Mononuclear cell (primary cell): ENCODE data around the gene FAM120A. TPM values are rescaled to one million over a fixed set of nuclear protein-coding genes. Genes with fewer than 3 reads are reported as not detected.
A peak's percentile ranks its signal among the peaks of the same experiment; 100 is the strongest.

Experiments
- H3K27me3 ChIP-seq: 2 replicates; pipeline ENCODE4 v1.6.0; 2011; ENCODE audit warnings: low read length, control low read depth; ENCODE audit not compliant: insufficient read depth
- H3K4me1 ChIP-seq: 2 replicates; pipeline ENCODE4 v1.5.1; 2011; ENCODE audit warnings: mild to moderate bottlenecking, low read length, control low read depth; ENCODE audit not compliant: insufficient read depth
- H3K4me3 ChIP-seq: 2 replicates; pipeline ENCODE4 v1.5.1; 2011; ENCODE audit warnings: mild to moderate bottlenecking, low read length, moderate library complexity
- H3K9me3 ChIP-seq: 2 replicates; pipeline ENCODE4 v1.5.1; 2011; ENCODE audit warnings: low read depth, mild to moderate bottlenecking, control low read depth, low read length
- total RNA-seq: library from RNA; depleted of rRNA; stranded (reverse); fragments of >200 nt; gene quantifications from one replicate; pipeline ENCODE4 v1.2.3, GENCODE V29; 2012

FAM120A gene
- total RNA-seq, result 90.6 TPM

- Histone ChIP-seq H3K27me3 (no peaks in the 10 kb centered on the region), H3K4me1 (peaks cover 34% of the 10 kb centered on the region), H3K9me3 (no peaks in the 10 kb centered on the region), H3K4me3 (peak within 1 kb of the TSS; percentile 86)
Observed at GRCh38 chr9:93450945-93451815, at the start of gene FAM120A. Gene FAM120A, plus strand, starts transcription at chr9:93451685. Its CDS starts 231 bp downstream, at chr9:93451916.

- no peaks in the 10 kb centered on the region for H3K9me3 ChIP-seq
- H3K4me1 ChIP-seq, result no peaks in the 10 kb centered on the region
- H3K4me3 ChIP-seq, result no peak overlapping the region
- peaks cover 20% of the 10 kb centered on the region for H3K27me3 ChIP-seq
Observed at GRCh38 chr9:93406371-93406770, 45.1 kb upstream of the FAM120A start.

- Histone ChIP-seq H3K4me1 (no peaks in the 10 kb centered on the region), H3K27me3 (peaks cover 26% of the 10 kb centered on the region), H3K9me3 (peaks cover 4% of the 10 kb centered on the region), H3K4me3 (no peak overlapping the region)
Observed at GRCh38 chr9:93413530-93413929, 38.0 kb upstream of the FAM120A start.

GRCh38 chr9:93415176-93415690 lies 36.3 kb upstream of the FAM120A start:
- Histone ChIP-seq H3K4me1 (no peaks in the 10 kb centered on the region), H3K9me3 (peaks cover 11% of the 10 kb centered on the region), H3K27me3 (peaks cover 19% of the 10 kb centered on the region), H3K4me3 (no peak overlapping the region)

- no peak overlapping the region for H3K4me3 ChIP-seq
- H3K9me3 ChIP-seq, result peaks cover 11% of the 10 kb centered on the region
- peaks cover 11% of the 10 kb centered on the region for H3K27me3 ChIP-seq
- no peaks in the 10 kb centered on the region for H3K4me1 ChIP-seq
Observed at GRCh38 chr9:93416530-93417235, 34.8 kb upstream of the FAM120A start.

GRCh38 chr9:93417538-93417937 lies 33.9 kb upstream of the FAM120A start:
- Histone ChIP-seq H3K9me3 (peaks cover 11% of the 10 kb centered on the region), H3K27me3 (peaks cover 11% of the 10 kb centered on the region), H3K4me3 (no peak overlapping the region), H3K4me1 (no peaks in the 10 kb centered on the region)

- Histone ChIP-seq H3K27me3 (peaks cover 7% of the 10 kb centered on the region), H3K9me3 (peaks cover 11% of the 10 kb centered on the region), H3K4me3 (no peak overlapping the region), H3K4me1 (no peaks in the 10 kb centered on the region)
Observed at GRCh38 chr9:93419023-93419422, 32.5 kb upstream of the FAM120A start.

- Histone ChIP-seq H3K27me3 (peaks cover 3% of the 10 kb centered on the region), H3K9me3 (peaks cover 7% of the 10 kb centered on the region), H3K4me1 (no peaks in the 10 kb centered on the region), H3K4me3 (no peak overlapping the region)
Observed at GRCh38 chr9:93422977-93423616, 28.4 kb upstream of the FAM120A start.

- H3K27me3 ChIP-seq, result peaks cover 3% of the 10 kb centered on the region
- H3K4me1 ChIP-seq, result no peaks in the 10 kb centered on the region
- no peak overlapping the region for H3K4me3 ChIP-seq
- no peaks in the 10 kb centered on the region for H3K9me3 ChIP-seq
Observed at GRCh38 chr9:93427655-93428379, 23.7 kb upstream of the FAM120A start.

- Histone ChIP-seq H3K4me3 (no peak overlapping the region), H3K27me3 (no peaks in the 10 kb centered on the region), H3K4me1 (no peaks in the 10 kb centered on the region), H3K9me3 (no peaks in the 10 kb centered on the region)
Observed at GRCh38 chr9:93431539-93432105, 19.9 kb upstream of the FAM120A start.

GRCh38 chr9:93432964-93433363 lies 18.5 kb upstream of the FAM120A start:
- H3K4me1 ChIP-seq, result no peaks in the 10 kb centered on the region
- no peaks in the 10 kb centered on the region for H3K9me3 ChIP-seq
- H3K4me3 ChIP-seq, result no peak overlapping the region
- no peaks in the 10 kb centered on the region for H3K27me3 ChIP-seq

GRCh38 chr9:93434056-93434455 lies 17.4 kb upstream of the FAM120A start:
- H3K4me3 ChIP-seq, result no peak overlapping the region
- H3K27me3 ChIP-seq, result no peaks in the 10 kb centered on the region
- no peaks in the 10 kb centered on the region for H3K9me3 ChIP-seq
- H3K4me1 ChIP-seq, result no peaks in the 10 kb centered on the region

- H3K27me3 ChIP-seq, result no peaks in the 10 kb centered on the region
- no peaks in the 10 kb centered on the region for H3K4me1 ChIP-seq
- H3K9me3 ChIP-seq, result no peaks in the 10 kb centered on the region
- H3K4me3 ChIP-seq, result no peak overlapping the region
Observed at GRCh38 chr9:93435386-93435785, 16.1 kb upstream of the FAM120A start.

- no peak overlapping the region for H3K4me3 ChIP-seq
- no peaks in the 10 kb centered on the region for H3K4me1 ChIP-seq
Observed at GRCh38 chr9:93436218-93436617, 15.3 kb upstream of the FAM120A start.

More at GRCh38 chr9:93436218-93436617, 15.3 kb upstream of the FAM120A start:
- Histone ChIP-seq H3K9me3 (no peaks in the 10 kb centered on the region), H3K27me3 (no peaks in the 10 kb centered on the region)
